OCI-M2 (cell line): ENCODE measurements around the gene MEAK7.
A peak's percentile ranks its signal among the peaks of the same experiment; 100 is the strongest.

Experiments used
- DNase-seq: peaks from one replicate; lab custom pipeline; 2025; ENCODE audit not compliant: unreplicated experiment; lab: John Stamatoyannopoulos, UW

Gene MEAK7, protein sequence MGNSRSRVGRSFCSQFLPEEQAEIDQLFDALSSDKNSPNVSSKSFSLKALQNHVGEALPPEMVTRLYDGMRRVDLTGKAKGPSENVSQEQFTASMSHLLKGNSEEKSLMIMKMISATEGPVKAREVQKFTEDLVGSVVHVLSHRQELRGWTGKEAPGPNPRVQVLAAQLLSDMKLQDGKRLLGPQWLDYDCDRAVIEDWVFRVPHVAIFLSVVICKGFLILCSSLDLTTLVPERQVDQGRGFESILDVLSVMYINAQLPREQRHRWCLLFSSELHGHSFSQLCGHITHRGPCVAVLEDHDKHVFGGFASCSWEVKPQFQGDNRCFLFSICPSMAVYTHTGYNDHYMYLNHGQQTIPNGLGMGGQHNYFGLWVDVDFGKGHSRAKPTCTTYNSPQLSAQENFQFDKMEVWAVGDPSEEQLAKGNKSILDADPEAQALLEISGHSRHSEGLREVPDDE

DNA sequence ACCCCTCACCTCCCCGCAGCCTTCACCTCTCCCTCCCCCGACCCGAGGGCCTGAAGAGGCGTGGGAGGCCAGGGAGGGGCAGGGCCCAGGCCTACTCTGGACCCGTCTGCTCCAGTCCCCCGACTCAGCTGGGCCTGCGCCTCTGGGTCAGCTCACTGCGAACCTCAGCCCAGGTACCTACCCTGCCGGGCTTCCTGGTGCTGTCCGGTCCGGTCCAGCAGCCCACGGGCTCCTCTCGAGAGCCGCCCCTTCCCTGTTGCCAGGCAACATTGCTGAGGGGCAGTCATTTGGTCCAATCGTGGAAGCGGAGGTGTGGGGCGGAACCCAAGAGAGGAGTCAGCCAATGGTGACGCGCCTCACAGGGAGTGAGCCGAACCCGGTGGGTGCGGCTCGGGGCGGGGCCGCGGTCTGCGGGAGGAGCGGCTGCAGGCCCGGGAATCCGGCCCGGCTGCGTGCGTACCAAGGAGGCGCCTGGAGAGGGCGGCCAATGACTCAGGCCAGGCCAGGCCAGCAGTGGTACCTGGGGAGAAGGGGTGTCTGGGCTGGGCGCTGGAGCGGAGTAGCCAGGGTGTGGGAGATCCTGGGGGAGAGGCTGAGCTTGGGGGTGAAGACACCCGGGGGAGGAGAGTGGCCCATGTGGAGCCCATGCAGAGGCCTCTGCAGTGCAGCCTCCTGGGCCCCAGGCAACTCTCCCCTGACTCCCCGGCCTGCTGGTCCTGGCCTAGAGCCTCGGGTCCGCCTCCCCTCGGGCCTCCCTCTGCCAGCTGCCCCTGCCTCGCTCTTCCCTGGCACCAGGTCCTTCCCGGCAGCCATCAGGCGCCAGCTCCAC is at the start of gene MEAK7:
MEAK7 (minus strand) TSS at position 240 of the 829 bp plus-strand sequence. CDS start 6,573 bp downstream, outside the sequence.
- DNase-seq = peak; percentile 78

GRCh38 chr16:84553873-84554399 is 49.5 kb upstream of the MEAK7 start:
- no peak for DNase-seq

DNA sequence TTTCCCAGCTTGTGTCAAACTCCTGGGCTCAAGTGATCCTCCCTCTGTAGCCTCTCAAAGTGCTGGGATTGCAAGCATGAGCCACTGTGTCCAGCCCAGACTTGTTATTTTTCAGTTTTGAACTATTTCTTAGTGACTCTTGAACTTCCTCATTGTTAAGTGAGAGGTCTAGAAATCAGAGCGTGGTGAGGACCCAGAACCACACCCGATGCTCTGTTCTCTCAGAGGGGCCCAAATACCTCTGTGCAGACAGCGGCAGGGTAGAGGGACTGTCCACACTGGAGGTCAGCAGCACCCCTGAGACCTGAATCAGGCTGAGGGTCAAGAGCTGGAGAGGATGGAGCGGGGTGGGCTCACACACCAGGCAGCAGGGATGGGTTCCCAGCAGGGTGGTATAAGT is 47.7 kb upstream of the MEAK7 start:
- no peak for DNase-seq

DNA sequence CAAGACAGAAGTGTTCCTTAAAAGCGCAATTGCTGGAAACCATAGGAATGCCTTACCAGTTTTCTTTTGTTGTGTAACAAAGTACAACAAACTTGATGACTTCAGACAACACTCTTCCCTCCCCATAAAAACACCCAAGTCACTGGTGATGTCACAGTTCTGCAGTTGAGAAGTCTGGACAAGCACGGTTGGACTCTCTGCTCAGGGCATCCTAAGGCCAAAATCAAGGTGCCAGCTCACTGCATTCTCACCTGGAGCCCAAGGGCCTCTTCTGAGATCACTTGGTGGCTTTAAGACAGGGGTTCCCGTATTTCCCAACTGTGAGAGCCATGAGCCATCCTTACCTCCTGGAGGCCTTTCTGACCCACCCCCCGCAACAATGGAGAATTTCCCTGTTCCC is 45.6 kb upstream of the MEAK7 start:
- no peak for DNase-seq

- no peak for DNase-seq
Measured at GRCh38 chr16:84548971-84549844, 44.7 kb upstream of the MEAK7 start.

DNA sequence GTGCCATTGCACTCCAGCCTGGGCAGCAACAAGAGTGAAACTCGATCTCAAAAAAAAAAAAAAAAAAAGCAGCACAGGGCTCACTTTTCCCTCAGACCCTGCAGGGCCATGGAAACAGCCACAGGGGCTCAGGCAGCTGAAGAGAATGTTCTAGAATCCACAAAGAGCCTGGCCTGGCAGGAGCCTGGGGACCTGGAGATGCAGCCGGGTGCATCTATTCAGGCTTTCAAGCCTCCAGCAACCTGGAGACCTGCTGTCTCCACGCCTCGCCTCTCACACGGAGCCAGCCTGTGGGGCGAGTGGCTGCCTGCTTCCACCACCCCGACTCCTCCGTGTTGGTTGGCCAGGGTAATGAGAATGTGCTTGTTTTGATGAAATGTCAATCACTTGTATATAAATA is 44.0 kb upstream of the MEAK7 start:
- no peak for DNase-seq

DNA sequence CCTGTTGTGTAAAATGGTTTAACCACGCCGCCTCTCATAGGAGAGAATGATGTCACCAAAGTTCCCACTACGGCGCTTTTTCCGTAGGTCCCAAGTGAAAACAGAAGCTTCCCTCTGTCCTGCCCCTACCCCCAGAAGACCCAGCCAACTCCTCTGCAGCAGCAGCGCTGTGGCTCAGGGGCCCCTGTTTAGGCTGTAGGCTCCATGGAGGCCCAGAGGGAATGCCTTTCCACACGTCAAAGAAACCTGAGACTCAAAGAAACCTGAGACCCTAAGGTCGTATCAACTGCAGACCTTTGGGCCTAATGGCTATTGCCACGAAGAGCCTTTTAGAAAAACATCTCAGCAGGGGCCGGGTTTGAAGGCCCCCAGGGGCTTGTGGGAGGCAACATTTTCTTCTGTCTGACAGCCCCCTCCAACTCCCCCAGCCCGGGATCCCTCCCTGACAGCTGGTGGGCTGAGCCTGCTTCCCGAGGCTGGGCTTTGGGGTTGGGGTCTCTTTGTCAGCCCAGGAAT is 43.1 kb upstream of the MEAK7 start:
- no peak for DNase-seq

GRCh38 chr16:84546669-84547545 is 42.4 kb upstream of the MEAK7 start:
- no peak for DNase-seq

- no peak for DNase-seq
Measured at GRCh38 chr16:84545114-84545737, 40.8 kb upstream of the MEAK7 start.

DNA sequence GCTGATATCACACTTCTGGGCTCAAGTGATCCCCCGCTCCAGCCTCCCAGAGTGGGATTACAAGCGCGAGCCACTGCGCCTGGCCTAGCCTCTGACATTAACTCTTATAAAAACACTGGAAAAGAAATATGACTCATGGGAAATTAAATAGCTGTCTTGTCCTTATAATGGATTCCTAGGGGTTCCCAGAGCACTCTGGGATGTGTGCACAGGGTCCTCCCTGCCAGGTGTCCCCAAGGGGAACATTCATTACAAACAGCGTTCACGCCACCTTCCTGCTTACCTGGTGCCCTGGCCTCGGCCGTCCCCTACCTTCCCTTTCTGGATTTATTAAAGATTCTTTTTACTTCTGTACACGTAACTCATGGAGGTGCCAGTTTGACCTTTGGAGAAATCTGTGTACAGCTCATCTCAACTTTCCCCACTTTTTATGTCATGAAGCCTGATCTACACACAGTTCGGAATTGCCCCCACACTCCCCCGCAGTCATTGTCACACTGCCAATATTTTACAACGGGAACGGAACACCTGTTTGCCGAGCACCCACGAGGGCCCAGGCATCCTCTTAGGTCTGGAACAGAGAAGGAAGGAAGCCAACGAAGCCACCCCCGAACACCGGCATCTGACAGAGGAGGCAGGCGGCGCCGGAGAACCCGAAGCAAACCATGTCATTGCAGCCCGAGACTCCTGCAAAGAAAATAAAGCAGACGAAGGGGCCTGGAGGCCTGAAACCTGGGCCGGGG is 39.7 kb upstream of the MEAK7 start:
- DNase-seq = no peak

DNA sequence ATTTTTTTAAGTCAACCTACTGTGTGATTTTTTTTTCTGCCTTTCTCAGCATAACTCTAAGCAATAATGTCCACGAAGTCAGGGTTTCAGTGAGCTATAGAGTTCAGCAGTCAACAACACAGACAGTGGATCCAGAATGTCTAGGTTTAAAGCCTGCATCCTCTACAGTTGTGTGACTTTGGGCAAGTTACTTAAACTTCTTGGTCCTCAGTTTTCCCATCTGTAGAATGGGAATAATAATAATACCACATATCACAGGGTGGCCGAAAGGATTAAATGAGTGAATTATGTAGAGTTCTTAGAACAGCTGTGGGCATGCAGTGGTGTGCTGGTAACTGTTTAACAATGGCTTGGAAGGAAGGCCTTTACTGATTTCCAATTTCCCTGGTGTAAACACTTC is 38.8 kb upstream of the MEAK7 start:
- no peak for DNase-seq

- no peak for DNase-seq
Measured at GRCh38 chr16:84541999-84542817, 37.7 kb upstream of the MEAK7 start.

GRCh38 chr16:84540194-84540593 is 35.7 kb upstream of the MEAK7 start:
- no peak for DNase-seq

GRCh38 chr16:84538222-84538840 is 33.9 kb upstream of the MEAK7 start:
- DNase-seq = no peak

DNA sequence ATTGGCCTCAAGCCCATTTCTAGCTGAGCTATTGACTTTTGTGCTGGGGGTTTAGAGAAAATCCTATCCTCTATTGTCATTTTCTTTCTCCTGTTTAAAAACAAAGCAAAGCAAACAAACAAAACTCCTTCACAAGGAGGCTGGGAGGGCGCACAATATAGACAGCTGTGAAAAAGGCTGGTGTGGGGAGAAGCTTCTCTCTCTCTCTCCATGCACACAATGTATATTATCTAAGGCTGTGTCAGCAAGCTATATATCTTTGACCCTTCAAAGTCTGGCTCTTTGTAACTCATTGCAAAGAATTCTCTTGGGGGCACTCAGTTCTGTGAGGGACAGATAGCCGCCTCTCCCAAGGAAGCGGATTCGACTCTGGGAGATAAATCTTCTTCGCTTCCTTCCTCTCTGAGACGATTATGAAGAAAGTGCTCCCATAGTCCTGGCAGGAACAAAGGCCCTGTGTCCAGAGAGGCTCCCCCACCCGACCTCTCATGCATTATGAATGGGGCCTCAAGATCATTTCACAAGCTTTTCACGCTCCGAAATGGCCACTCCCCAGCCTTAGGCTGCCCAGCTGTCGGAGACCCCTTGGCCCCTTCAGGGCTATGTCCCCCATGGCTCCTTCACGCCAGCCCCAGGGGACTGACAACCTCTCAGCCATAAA is 33.2 kb upstream of the MEAK7 start:
- peak; percentile 28 for DNase-seq

GRCh38 chr16:84535851-84536250 is 31.4 kb upstream of the MEAK7 start:
- DNase-seq = no peak

DNA sequence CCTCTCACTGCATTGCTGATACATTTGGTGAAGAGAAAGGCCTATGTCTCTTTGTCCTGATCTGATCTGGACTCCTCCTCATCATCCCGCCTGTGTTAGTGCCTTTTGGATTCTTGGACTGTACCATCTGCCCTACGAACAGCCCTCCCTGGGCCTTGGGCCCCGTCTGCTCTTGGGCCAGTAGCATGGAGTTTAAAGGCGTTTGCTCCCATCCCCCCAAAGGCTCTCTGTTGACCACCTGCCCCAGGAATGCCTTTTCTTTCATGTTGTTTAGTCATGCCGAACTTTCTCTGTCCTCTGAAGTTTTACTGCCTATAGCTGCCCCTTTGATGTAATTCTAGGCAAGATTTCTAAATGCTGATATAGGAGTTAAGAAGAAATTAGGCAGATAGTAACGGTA is 30.9 kb upstream of the MEAK7 start:
- DNase-seq = no peak
